HG03460 (cell line): ENCODE measurements around the gene TPSD1.
"Not testable (repeated sequence)": the region's sequence is repeated elsewhere in the genome, so short reads cannot be mapped to it uniquely, and the experiment has no call there.

ENCODE experiments used
- ATAC-seq: cut with Tn5 transposase; IDR thresholded peaks from one replicate; pipeline ENCODE4 v1.9.1; 2021; ENCODE audit not compliant: unreplicated experiment

The TPSD1 gene

GRCh38 chr16:1240436-1240835, 15.4 kb upstream of the TPSD1 start, which contains the start of gene TPSAB1:
Gene TPSAB1, plus strand, starts transcription at chr16:1240705. Its CDS starts 234 bp downstream, at chr16:1240939.
- ATAC-seq: not testable (repeated sequence)

GRCh38 chr16:1241081-1241480, 14.8 kb upstream of the TPSD1 start:
- not testable (repeated sequence) for ATAC-seq

DNA sequence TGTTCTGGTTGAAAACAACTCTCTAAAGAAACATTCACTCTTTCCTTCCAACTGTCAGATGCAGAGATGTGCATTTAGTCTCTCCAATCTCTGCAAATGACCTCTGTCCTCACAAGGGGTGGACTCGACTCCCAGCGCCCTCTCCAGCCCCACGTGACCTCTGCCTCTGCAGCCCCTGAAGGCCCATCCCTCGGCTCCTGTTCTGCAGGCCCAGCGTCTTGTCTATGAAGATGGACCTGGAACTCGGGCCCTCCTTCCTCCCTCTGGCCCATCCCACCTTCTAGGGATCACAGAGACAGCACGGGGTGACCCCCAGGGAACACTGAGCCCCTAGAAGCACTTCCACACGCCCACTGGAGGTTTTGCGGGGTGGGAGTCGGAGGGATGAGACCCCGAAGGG, 12.5 kb upstream of the TPSD1 start:
- not testable (repeated sequence) for ATAC-seq

DNA sequence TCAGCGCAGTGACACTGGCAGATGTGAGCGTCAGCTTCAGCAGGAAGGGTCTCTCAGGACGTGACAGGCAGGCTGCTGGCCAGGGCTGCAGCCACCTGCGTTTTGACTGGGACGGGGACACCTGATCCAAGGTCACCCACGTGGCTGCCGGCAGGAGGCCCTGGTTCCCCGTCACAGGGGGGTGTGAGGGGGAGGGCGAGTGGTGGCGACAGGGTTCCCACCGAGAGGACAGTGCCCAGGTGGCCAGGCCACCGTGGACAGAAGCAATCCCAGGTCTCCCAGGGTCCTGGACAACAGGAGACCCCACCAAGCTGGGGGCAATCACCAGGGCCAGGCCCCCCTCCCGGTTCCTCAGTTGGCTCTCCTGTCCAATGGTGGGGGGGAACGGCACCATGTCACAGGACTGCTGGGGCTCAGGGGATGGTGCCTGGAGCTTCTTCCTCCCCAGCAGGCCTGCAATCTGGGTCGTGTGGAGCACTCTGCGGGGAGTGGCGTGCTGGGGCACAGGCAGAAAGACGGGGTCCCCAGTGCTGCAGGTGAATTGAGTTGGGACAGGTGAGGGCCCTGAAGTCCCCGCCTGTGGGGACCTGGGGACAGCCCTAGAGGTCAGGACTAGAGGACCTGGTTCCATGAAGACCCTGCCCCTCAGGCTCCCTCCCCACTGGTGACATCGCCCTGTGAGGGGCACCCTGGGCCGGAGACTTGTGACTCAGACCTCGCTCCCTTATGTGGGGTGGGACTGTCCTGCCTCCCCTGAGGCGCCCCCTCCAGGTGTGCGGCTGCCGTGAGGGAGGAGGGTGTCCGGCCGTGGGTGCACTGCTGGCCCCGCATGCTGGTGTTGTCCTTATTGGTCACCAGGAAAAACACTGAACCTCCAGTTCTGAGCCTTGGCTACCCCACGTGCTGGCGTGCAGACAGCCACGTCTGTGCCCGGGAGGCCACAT, 11.7 kb upstream of the TPSD1 start:
- ATAC-seq: not testable (repeated sequence)

- no peak for ATAC-seq
Observed at GRCh38 chr16:1244881-1245280, 11.0 kb upstream of the TPSD1 start.

DNA sequence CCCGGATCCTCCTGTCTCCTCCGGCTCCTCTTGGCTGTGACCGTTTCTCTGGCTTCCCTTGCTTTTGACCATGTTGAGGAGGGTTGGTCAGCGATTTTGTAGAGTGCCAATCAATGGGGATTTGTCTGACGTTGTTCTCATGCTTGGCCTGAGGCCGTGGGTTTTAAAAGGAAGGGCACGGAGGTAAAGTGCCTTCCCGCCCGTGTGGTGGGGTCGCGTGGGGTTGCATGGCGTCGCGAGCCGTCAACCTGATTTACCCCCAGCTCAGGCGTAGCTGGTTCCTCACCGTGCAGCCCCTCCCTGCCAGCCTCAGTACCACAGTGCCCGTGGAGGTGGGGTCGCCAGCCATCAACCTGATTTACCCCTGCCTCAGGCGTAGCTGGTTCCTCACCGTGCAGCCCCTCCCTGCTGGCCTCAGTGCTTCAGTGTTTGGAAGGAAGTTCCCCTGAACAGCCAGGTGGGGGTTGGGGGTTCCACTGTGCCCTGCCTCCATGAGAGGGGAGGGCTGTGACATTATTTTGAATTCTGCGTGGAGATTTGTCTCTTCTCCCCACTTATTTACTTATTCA, 10.3 kb upstream of the TPSD1 start:
- no peak for ATAC-seq

GRCh38 chr16:1247903-1248537, 7.8 kb upstream of the TPSD1 start:
- not testable (repeated sequence) for ATAC-seq

DNA sequence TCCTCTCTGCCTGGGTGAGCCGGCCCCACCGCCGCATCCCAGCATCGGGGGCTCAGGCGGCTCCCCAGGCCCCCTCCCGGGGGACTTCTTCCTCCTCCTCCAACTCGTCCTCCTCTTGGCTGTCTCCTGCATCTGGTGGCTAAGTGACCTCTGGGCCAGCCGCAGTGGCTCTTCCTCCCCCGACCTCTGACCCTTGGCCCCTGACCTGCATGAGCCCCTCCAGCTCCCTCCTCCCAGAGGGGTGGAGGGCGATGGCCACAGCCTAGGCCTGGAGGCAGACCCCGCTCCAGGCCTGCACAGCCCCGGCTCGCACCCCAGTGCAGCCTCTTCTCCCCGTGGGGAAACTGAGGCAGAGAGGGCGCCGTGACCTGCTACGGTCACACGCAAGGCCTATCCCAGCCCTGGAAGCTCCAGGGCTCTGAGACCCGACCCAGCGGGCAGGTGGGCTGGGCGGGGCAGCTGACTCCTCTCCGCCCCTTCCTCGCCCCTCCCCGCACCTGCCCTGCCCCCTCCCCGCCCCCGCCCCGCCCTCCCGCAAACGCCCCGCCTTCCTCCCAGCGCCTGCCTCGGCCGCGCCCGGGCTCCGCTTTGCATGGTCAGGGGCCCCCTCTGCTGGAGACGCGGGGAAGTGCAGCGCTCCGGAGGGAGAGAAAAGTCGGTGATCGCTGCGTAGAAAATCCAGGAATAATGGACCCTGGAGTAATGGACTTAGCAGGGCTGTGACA, 6.7 kb upstream of the TPSD1 start:
- ATAC-seq: not testable (repeated sequence)

- ATAC-seq: not testable (repeated sequence)
Observed at GRCh38 chr16:1253701-1254364, 2.0 kb upstream of the TPSD1 start.

GRCh38 chr16:1254821-1255220, 1.0 kb upstream of the TPSD1 start:
- not testable (repeated sequence) for ATAC-seq

DNA sequence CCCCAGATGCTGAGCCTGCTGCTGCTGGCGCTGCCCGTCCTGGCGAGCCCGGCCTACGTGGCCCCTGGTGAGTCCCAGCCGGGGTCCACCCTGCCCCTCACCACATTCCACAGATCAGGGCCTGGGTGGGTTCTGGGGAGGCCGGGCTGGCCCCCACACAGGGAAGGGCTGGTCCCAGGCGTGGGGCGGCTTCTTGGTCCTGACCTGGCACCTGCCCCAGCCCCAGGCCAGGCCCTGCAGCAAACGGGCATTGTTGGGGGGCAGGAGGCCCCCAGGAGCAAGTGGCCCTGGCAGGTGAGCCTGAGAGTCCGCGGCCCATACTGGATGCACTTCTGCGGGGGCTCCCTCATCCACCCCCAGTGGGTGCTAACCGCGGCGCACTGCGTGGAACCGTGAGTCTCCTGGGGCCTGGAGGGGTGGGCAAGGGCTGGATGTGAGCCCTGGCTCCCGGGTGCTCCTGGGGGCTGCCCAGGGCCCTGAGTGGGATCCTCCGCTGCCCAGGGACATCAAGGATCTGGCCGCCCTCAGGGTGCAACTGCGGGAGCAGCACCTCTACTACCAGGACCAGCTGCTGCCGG, 516 bp downstream of the TPSD1 start:
- ATAC-seq: not testable (repeated sequence)

GRCh38 chr16:1256874-1257322, 1.0 kb downstream of the TPSD1 start:
- no peak for ATAC-seq

DNA sequence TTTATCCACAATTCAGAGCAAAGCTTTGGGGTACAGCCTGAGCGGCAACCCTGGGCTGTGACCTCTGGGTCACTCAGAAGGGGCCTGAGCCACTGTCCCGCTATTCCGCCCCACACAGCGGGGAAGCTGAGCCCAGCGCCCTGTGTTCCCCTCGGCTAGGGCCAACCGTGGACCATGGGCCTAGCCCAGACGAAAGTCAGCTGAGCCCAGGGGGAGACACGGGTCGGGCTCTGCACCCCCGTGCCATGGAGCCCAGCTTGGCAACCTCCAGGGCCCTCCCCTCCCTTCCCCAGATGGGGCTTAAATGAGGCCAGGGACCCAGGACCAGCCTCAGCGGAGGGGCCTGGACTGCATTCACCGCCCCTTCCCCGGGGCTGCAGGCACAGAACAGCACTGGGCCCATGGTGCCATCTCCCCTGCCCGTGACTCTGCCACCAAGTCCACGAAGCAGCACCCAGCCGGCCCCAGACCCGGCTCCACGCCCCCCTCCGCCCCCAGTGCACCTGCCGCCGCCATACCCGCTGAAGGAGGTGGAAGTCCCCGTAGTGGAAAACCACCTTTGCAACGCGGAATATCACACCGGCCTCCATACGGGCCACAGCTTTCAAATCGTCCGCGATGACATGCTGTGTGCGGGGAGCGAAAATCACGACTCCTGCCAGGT, 1.8 kb downstream of the TPSD1 start:
- no peak for ATAC-seq

DNA sequence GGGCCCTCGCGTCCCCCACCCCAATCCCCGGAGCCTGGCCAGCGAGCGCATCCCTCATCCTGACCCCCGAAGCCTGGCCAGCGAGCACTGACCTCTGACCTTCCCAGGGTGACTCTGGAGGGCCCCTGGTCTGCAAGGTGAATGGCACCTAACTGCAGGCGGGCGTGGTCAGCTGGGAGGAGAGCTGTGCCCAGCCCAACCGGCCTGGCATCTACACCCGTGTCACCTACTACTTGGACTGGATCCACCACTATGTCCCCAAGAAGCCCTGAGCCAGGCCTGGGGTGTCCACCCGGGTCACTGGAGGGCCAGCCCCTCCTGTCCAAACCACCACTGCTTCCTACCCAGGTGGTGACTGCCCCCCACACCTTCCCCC, 2.3 kb downstream of the TPSD1 start:
- no peak for ATAC-seq

DNA sequence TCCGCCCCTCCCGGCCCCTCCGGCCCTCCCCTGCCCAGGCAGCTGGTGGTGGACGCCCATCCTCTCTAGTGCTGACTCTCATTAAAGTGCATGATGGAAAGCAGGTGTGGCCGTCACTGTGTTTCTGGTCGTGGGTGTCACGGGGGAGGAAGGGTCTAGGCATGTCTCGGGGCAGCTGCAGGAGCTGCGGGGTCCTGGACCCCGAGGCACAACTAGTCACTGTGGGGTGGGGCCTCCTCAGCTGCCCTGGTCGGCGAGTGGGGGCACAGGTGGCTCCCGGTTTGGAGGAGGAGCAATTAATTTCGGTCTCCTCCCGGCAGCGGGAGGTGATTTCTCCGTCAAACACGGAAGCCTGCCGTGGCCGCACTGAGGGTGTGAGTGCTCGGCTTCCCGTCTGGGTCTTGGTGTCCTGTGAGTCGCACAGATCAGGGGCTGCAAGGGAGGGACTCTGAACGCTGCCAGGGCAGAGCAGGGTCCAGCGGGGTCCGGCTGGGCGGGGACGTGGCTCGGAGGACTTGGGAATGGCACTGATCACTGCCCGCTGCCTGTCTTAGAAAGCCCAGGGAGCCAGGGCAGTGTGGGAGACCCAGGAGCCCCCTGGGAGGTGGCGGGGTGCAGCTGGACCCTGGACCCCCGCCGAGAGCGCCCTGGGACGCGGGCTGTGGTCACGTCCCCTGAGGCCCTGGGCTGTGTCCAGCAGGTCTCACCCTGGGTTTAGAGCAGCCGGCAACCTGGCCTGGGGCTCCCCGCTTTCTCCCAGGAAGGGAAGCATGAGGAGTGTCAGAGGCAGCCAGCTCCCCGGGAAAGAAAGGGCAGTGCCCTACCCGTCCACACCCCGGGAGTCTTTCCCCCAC, 3.3 kb downstream of the TPSD1 start:
- ATAC-seq: no peak

DNA sequence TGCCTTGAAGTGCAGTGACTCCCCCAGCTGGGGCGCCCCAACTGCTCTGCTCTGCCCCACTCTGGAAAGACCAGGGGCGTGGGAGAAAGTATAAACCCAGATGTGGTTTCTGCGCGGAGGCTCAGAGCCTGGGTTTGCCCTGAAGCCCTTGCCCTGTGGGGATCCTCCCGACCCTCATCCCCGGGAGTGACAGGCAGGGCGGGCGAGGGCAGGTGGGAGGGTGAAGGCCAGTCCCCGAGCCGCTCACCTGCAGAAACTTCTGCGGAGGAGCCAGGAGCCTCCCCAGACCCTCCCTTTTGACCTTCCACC, 3.8 kb downstream of the TPSD1 start:
- ATAC-seq: no peak

DNA sequence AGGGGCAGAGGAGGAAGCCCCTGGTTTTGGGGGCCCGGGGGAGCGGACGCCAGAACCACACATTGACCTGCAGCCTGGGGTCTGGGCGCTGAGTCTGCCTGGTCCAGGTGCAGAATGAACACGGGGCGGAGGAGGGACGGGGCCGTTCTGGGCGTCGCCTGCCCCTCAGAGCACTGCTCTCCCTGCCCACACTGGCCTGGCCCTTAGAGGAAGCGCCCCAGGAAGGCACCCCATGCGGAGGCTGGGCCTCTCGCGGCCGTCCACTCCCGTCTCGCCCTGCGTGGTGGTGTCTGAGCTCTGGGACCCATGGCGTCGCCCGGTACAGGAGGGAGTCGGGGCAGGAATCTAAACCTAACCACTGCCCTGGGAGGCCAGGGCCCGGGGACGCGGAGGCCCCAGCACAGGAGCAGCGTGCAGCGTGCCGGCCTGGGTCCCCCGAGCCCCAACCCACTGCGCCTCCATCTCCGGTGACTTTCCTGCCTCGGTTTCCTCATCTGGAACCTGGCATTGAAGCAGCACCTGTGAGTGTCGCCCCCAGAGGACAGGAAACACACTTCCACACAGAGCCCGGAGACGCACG, 4.3 kb downstream of the TPSD1 start:
- no peak for ATAC-seq

- ATAC-seq: no peak
Observed at GRCh38 chr16:1261131-1261892, 5.4 kb downstream of the TPSD1 start.
